ENCODE results near the gene BTAF1.
A peak's percentile ranks its signal among the peaks of the same experiment; 100 is the strongest.
"Not testable (repeated sequence)": the region's sequence is repeated elsewhere in the genome, so short reads cannot be mapped to it uniquely, and the experiment has no call there.

The BTAF1 gene

GRCh38 chr10:91923371-91924211 is at the start of gene BTAF1:
Gene BTAF1 (plus strand): TSS chr10:91923770. CDS start chr10:91924077, 307 bp downstream.
- peak; percentile 95 for DNase-seq

DNA sequence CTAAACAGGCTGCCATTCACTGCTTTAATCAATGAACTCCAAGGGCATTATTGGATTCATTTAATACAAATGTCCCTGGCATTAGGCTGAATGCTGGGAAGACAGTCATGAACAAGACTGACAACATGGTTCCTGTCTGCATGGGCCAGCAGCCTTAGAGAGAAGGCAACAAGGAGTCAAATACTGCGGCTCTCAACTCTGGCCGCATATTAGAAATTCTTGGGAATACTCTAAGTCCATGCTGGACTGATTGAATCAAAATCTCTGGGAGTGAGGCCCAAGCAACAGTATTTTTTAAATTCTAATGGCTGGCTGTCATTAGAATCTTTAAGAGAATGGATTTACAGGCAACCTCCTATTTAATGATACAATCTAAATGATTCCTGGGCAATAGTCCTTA is 48.4 kb upstream of the BTAF1 start:
- no peak for DNase-seq

DNA sequence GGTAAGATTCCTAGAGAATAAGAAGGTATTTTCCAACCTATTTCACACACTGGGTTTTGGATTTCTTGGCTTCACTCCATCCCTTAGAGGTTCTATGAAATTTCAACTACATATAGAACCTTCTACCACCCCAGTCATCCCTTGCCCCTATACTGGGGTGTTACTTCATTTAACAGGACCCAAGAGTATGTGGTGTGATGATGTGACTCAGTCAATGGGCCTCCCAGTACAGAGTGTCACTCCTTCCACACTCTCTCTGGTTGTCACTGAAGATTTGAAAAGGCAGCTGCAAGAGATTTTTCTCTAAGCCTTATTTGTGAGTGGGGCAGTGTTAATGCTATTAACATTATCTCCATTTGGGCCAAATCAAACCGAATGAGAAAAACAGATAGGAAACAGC is 47.8 kb upstream of the BTAF1 start:
- no peak for DNase-seq

- DNase-seq: no peak
Observed at GRCh38 chr10:91879515-91880170, 43.9 kb upstream of the BTAF1 start.

GRCh38 chr10:91880310-91880709 is 43.3 kb upstream of the BTAF1 start:
- no peak for DNase-seq

DNA sequence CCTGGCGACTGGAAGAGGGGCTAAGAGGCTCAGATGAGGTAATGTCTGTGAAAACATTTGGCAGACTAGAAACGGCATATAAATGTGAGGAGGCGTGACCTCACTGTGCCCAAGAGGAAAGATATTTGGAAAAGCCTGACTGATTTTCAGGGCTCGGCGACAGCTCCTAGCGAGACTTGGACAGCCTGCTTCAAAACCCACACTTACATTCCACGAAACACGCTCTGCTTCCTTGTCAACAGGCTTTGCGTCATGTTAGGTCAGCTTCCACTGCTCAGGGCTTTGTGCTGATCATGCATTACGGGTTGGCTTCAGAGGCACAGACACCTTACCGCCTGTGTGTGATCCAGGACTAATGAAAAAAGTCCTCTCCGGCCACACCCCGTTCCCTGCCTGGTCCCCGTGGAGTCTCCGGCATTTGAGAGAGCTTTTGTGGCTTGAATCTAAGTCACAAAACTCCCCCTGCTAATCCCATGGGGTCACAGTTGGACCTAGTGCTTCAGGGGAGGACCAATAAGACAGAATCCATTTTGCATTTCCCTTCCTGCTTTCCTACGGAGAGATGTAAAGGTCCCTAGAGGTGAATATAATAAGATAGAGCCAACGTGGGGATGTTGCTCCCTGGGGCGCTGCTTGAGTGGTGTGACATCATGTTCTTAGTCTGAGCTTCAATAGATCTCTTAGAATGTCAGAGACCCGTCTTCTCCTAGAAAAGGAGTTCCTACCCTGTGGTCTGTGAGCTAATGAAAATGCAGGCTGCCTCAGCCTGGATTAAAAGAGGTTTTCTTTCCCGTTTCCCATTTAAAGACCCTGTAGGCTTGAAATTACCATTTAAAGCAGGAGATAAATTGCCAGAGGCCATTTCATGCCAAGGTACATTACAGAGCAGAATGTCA is 39.8 kb upstream of the BTAF1 start:
- DNase-seq: no peak

GRCh38 chr10:91884536-91884935 is 39.0 kb upstream of the BTAF1 start:
- DNase-seq: no peak

DNA sequence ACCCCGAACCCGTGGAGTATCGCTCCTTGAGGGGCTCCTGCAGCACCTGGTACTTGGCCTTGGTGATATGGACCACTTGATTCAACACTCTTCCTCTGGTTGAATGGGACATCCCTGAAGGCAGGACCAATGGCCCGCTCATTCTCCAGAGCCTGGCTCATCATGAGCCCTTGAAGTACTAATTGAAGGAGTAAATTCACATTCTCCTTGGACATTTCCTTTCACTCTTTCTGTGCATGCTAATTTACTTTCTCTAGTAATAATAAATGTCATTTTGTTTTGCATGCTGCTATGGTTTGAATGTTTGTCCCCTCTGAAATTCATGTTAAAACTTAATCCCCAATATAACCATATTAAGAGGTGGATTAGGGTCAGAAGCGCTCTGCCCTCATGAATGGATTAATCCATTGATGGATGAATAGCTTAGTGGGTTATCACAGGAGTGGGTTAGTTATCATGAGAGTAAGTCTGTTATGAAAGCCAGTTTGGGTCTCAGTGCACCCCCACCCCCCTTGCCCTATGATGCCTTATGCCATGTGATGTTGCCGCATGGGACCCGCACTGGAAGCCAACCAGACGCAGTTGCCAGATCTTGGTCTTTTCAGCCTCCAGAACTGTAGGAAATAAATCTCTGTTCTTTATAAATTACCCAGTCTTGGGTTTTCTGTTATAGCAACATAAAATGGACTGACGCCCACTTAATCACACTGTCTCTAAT is 38.0 kb upstream of the BTAF1 start:
- no peak for DNase-seq

GRCh38 chr10:91886954-91887271 is 36.7 kb upstream of the BTAF1 start:
- DNase-seq: no peak

GRCh38 chr10:91887272-91888076 is 36.1 kb upstream of the BTAF1 start:
- peak; percentile 37 for DNase-seq

- DNase-seq: no peak
Observed at GRCh38 chr10:91891125-91892001, 32.2 kb upstream of the BTAF1 start.

GRCh38 chr10:91893051-91893450 is 30.5 kb upstream of the BTAF1 start:
- no peak for DNase-seq

GRCh38 chr10:91894261-91894685 is 29.3 kb upstream of the BTAF1 start:
- DNase-seq: not testable (repeated sequence)

GRCh38 chr10:91896212-91896756 is 27.3 kb upstream of the BTAF1 start:
- no peak for DNase-seq

- no peak for DNase-seq
Observed at GRCh38 chr10:91897421-91897820, 26.1 kb upstream of the BTAF1 start.

GRCh38 chr10:91901784-91902677 is 21.5 kb upstream of the BTAF1 start:
- peak; percentile 67 for DNase-seq

DNA sequence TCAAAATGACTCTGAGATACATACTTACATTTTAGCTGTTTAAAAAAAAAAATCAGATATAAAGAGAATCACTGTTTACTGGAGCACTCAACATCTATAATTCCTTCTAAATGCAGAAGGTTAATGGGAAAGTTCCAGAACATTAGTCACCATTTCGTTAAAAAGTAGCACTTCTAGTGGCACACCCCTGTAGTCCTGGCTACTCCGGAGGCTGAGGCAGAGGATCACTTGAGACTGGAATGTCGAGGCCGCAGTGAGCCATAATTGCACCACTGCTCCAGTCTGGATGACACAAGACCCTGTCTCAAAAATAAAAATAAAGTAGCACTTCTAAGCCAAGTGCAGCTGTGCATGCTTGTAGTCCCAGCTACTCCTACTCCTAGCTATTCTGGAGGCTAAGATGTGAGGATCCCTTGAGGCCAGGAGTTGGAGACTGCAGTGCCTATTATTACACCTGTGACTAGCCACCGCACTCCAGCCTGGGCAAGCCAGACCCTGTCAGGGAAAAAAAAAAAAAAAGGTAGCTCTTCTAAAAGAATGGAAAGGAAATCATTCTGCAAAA is 16.5 kb upstream of the BTAF1 start:
- DNase-seq: no peak

GRCh38 chr10:91907914-91908336 is 15.6 kb upstream of the BTAF1 start:
- DNase-seq: no peak
